SU-DHL-6 (cell line): ENCODE data around the gene KCNJ4.

Experiments
- H2AFZ ChIP-seq: fragments of 200-600 bp; sonication (generic); 2 replicates; pipeline ENCODE4 v1.6.1; 2014; ENCODE audit warnings: low read depth, mild to moderate bottlenecking, moderate library complexity, mixed read lengths, antibody characterized with exemption, low read length; ENCODE audit not compliant: severe bottlenecking
- H3F3A ChIP-seq: fragments of 200-600 bp; shearing (Covaris generic); 2 replicates; pipeline ENCODE4 v1.6.0; 2016; ENCODE audit warnings: antibody characterized with exemption, mild to moderate bottlenecking; ENCODE audit not compliant: insufficient read depth
- H3K27ac ChIP-seq: fragments of 200-600 bp; sonication (generic); 2 replicates; pipeline ENCODE4 v1.5.1; 2016; ENCODE audit warnings: low read depth, mild to moderate bottlenecking, low read length, moderate library complexity, mixed read lengths
- H3K27me3 ChIP-seq: fragments of 200-600 bp; sonication (generic), shearing (Covaris generic); 2 replicates; pipeline ENCODE4 v1.6.0; 2014; ENCODE audit warnings: mild to moderate bottlenecking, low read length
- H3K36me3 ChIP-seq: fragments of 200-600 bp; sonication (generic); 2 replicates; pipeline ENCODE4 v1.6.1; 2014; ENCODE audit warnings: mild to moderate bottlenecking, low read length, mixed read lengths
- H3K4me2 ChIP-seq: fragments of 300-600, 200-600 bp; shearing (Covaris generic), sonication (generic); 2 replicates; pipeline ENCODE4 v1.6.0; 2014; ENCODE audit warnings: low read length, low read depth, mild to moderate bottlenecking; ENCODE audit not compliant: poor library complexity, severe bottlenecking
- H3K4me3 ChIP-seq: fragments of 200-600 bp; sonication (generic); 2 replicates; pipeline ENCODE4 v1.5.1; 2014; ENCODE audit warnings: antibody characterized with exemption, low read length, mild to moderate bottlenecking, mixed read lengths; ENCODE audit not compliant: insufficient read depth, poor library complexity, severe bottlenecking
- H3K79me2 ChIP-seq: fragments of 200-600 bp; sonication (generic); 2 replicates; pipeline ENCODE4 v1.6.1; 2014; ENCODE audit warnings: mild to moderate bottlenecking, low read length, moderate library complexity; ENCODE audit not compliant: insufficient read depth
- H3K9ac ChIP-seq: fragments of 200-600 bp; sonication (generic); 2 replicates; pipeline ENCODE4 v1.7.0; 2014; ENCODE audit warnings: mild to moderate bottlenecking, low read length
- H3K9me2 ChIP-seq: fragments of 200-600 bp; sonication (generic); replicated peaks from 2 replicates; pipeline ENCODE4 v1.6.1; 2014; ENCODE audit warnings: low read length; ENCODE audit not compliant: insufficient read depth
- H3K9me3 ChIP-seq: fragments of 200-600 bp; sonication (generic); 2 replicates; pipeline ENCODE4 v1.6.1; 2014; ENCODE audit warnings: low read length, mixed read lengths; ENCODE audit not compliant: insufficient read depth
- H4K20me1 ChIP-seq: fragments of 200-600 bp; sonication (generic); 2 replicates; pipeline ENCODE4 v1.6.1; 2014; ENCODE audit warnings: low read depth, mild to moderate bottlenecking, antibody characterized with exemption, low read length, moderate library complexity, mixed read lengths
- EZH2phosphoT487 ChIP-seq: fragments of 200-600 bp; sonication (generic), shearing (Covaris generic); conservative IDR thresholded peaks from 2 replicates; pipeline ENCODE4 v1.6.1; 2018; ENCODE audit warnings: mild to moderate bottlenecking, antibody characterized with exemption, low read length, moderate library complexity, mixed read lengths
- TF ChIP-seq, protein P1 (sequence below): fragments of 200-600 bp; sonication (generic); IDR thresholded peaks from one replicate; pipeline ENCODE4 v1.5.1; 2017; ENCODE audit warnings: antibody characterized with exemption, mild to moderate bottlenecking, low read length, moderate library complexity; ENCODE audit not compliant: insufficient read depth, poor library complexity, severe bottlenecking

The KCNJ4 gene

GRCh38 chr22:38428714-38429113 is 26.3 kb downstream of the KCNJ4 start:
- H2AFZ ChIP-seq, result no peak overlapping the region
- H3K27me3 ChIP-seq, result no peaks in the 10 kb centered on the region
- no peaks in the 10 kb centered on the region for H3F3A ChIP-seq
- H3K4me2 ChIP-seq, result no peak overlapping the region
- H3K36me3 ChIP-seq, result no peaks in the 10 kb centered on the region
- H3K27ac ChIP-seq, result no peak overlapping the region
- H3K4me3 ChIP-seq, result no peak overlapping the region
- no peaks in the 10 kb centered on the region for H4K20me1 ChIP-seq
- TF ChIP-seq, protein P1, sequence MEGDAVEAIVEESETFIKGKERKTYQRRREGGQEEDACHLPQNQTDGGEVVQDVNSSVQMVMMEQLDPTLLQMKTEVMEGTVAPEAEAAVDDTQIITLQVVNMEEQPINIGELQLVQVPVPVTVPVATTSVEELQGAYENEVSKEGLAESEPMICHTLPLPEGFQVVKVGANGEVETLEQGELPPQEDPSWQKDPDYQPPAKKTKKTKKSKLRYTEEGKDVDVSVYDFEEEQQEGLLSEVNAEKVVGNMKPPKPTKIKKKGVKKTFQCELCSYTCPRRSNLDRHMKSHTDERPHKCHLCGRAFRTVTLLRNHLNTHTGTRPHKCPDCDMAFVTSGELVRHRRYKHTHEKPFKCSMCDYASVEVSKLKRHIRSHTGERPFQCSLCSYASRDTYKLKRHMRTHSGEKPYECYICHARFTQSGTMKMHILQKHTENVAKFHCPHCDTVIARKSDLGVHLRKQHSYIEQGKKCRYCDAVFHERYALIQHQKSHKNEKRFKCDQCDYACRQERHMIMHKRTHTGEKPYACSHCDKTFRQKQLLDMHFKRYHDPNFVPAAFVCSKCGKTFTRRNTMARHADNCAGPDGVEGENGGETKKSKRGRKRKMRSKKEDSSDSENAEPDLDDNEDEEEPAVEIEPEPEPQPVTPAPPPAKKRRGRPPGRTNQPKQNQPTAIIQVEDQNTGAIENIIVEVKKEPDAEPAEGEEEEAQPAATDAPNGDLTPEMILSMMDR, result no peak
- no peak for TF ChIP-seq EZH2phosphoT487
- H3K9me3 ChIP-seq, result no peaks in the 10 kb centered on the region
- no peaks in the 10 kb centered on the region for H3K9me2 ChIP-seq
- no peaks in the 10 kb centered on the region for H3K79me2 ChIP-seq
- H3K9ac ChIP-seq, result no peak overlapping the region

GRCh38 chr22:38427940-38428339 is 27.1 kb downstream of the KCNJ4 start:
- Histone ChIP-seq H3K27ac (no peak overlapping the region), H3K79me2 (no peaks in the 10 kb centered on the region), H3K4me2 (no peak overlapping the region), H4K20me1 (no peaks in the 10 kb centered on the region), H3K36me3 (no peaks in the 10 kb centered on the region), H3K27me3 (no peaks in the 10 kb centered on the region), H3K4me3 (no peak overlapping the region), H2AFZ (no peak overlapping the region), H3K9me2 (no peaks in the 10 kb centered on the region), H3F3A (no peaks in the 10 kb centered on the region), H3K9ac (no peak overlapping the region), H3K9me3 (no peaks in the 10 kb centered on the region)
- TF ChIP-seq, protein P1, result no peak
- TF ChIP-seq EZH2phosphoT487, result no peak

- Histone ChIP-seq H4K20me1 (no peaks in the 10 kb centered on the region), H3F3A (no peaks in the 10 kb centered on the region), H3K79me2 (no peaks in the 10 kb centered on the region), H3K9me3 (no peaks in the 10 kb centered on the region), H3K36me3 (no peaks in the 10 kb centered on the region), H3K9ac (no peak overlapping the region), H3K27ac (no peak overlapping the region), H2AFZ (no peak overlapping the region), H3K4me2 (no peak overlapping the region), H3K27me3 (no peaks in the 10 kb centered on the region), H3K4me3 (no peak overlapping the region), H3K9me2 (no peaks in the 10 kb centered on the region)
- no peak for TF ChIP-seq EZH2phosphoT487
- TF ChIP-seq, protein P1, result no peak
Measured at GRCh38 chr22:38427465-38427864, 27.5 kb downstream of the KCNJ4 start.
